ENCODE results near the gene SDCCAG8. TPM values are rescaled to one million over a fixed set of nuclear protein-coding genes. Genes with fewer than 3 reads are reported as not detected.

The SDCCAG8 gene
- total RNA-seq, 2 donors from 2014 or later, result 29.0 to 34.5 TPM

- no peak for TF ChIP-seq CTCF (IDR thresholded peaks at IDR 0.05)
- Histone ChIP-seq H3K9me3 (no peaks in the 10 kb centered on the region), H3K4me3 (no peak overlapping the region), H3K4me1 (no peaks in the 10 kb centered on the region), H3K27ac (no peak overlapping the region), H3K36me3 (peaks cover 4% of the 10 kb centered on the region), H3K27me3 (no peaks in the 10 kb centered on the region)
- no peak for DNase-seq (ENCODE audit: low spot score)
Measured at GRCh38 chr1:243543501-243543900, 287.7 kb downstream of the SDCCAG8 start.

GRCh38 chr1:243546457-243546856, 290.6 kb downstream of the SDCCAG8 start:
- DNase-seq (ENCODE audit: low spot score), result no peak
- H3K9me3 ChIP-seq, result no peaks in the 10 kb centered on the region
- no peaks in the 10 kb centered on the region for H3K4me1 ChIP-seq
- H3K4me3 ChIP-seq, result no peak overlapping the region
- peaks cover 4% of the 10 kb centered on the region for H3K36me3 ChIP-seq
- TF ChIP-seq CTCF (IDR thresholded peaks at IDR 0.05), result no peak
- no peak overlapping the region for H3K27ac ChIP-seq
- H3K27me3 ChIP-seq, result no peaks in the 10 kb centered on the region

- H3K27ac ChIP-seq, result no peak overlapping the region
Measured at GRCh38 chr1:243547891-243548290, 292.1 kb downstream of the SDCCAG8 start.

GRCh38 chr1:243548516-243548915, 292.7 kb downstream of the SDCCAG8 start:
- no peak for DNase-seq (ENCODE audit: low spot score)
- H3K4me1 ChIP-seq, result no peaks in the 10 kb centered on the region
- H3K27ac ChIP-seq, result no peak overlapping the region
- H3K36me3 ChIP-seq, result peaks cover 4% of the 10 kb centered on the region
- H3K27me3 ChIP-seq, result no peaks in the 10 kb centered on the region
- H3K4me3 ChIP-seq, result no peak overlapping the region
- H3K9me3 ChIP-seq, result no peaks in the 10 kb centered on the region
- no peak for TF ChIP-seq CTCF (IDR thresholded peaks at IDR 0.05)

More at GRCh38 chr1:243547891-243548290, 292.1 kb downstream of the SDCCAG8 start:
- H3K27me3 ChIP-seq, result no peaks in the 10 kb centered on the region
- TF ChIP-seq CTCF (IDR thresholded peaks at IDR 0.05), result no peak
- H3K4me1 ChIP-seq, result no peaks in the 10 kb centered on the region
- no peak overlapping the region for H3K4me3 ChIP-seq
- no peak for DNase-seq (ENCODE audit: low spot score)
- H3K36me3 ChIP-seq, result peaks cover 4% of the 10 kb centered on the region
- H3K9me3 ChIP-seq, result no peaks in the 10 kb centered on the region

- Histone ChIP-seq H3K4me1 (no peaks in the 10 kb centered on the region), H3K27ac (no peak overlapping the region), H3K27me3 (no peaks in the 10 kb centered on the region), H3K9me3 (no peaks in the 10 kb centered on the region), H3K4me3 (no peak overlapping the region), H3K36me3 (peaks cover 4% of the 10 kb centered on the region)
- TF ChIP-seq CTCF (IDR thresholded peaks at IDR 0.05), result no peak
- DNase-seq (ENCODE audit: low spot score), result no peak
Measured at GRCh38 chr1:243549108-243549507, 293.3 kb downstream of the SDCCAG8 start.

Small RNA genes lying within 50 kb of the gene (microRNA-seq; reads per million reads assigned to microRNA genes)
- gene MIR4677 (ENCODE audit: borderline number of aligned reads in 2 of 2, borderline replicate concordance in 1 of 2), result 0.71 to 1.4 reads per million in 2 donors

Other genes with a start within 250 kb of the SDCCAG8 start
- 10 to 100 TPM; 28.4 to 29.1 TPM for gene CEP170, start 760 bp upstream of the SDCCAG8 start, total RNA-seq